ENCODE measurements around the gene ANKRD44. TPM values are rescaled to one million over a fixed set of nuclear protein-coding genes. Genes with fewer than 3 reads are reported as not detected.

Gene ANKRD44
- total RNA-seq, 1 experiment from 2014 or later, result 7.8 TPM

DNA sequence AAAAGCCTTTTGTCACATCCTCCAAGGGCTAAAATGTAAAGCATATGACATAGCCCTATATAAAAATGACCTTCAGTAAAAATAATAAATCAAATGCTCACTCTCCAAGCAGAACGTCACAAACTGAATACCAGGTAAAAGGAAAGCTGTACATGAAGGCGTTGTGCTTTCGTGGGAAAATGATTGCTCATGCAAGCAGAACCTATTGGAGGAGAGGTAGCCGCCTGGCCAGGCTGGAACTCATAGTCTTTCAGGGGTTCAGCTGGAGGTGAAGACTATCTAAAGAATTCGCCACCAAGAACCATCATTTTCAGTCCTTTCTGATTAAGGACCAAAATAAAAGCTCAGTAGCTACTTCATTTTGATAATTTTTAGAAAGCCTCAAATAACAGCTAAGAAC, 44.7 kb downstream of the ANKRD44 start:
- H3K9me3 ChIP-seq (ENCODE audit: control insufficient read depth, insufficient read depth, low read depth, low read length), result no peaks in the 10 kb centered on the region
- H3K4me3 ChIP-seq (ENCODE audit: low read depth in 2 of 2, low read length in 2 of 2), result no peak overlapping the region
- POLR2A ChIA-PET, result no interaction called here
- H3K27me3 ChIP-seq (ENCODE audit: control insufficient read depth, insufficient read depth, low read length), result no peaks in the 10 kb centered on the region
- CTCF ChIA-PET, result no interaction called here
- no peaks in the 10 kb centered on the region for H3K36me3 ChIP-seq (ENCODE audit: control insufficient read depth, insufficient read depth, low read length)
- TF ChIP-seq, protein P1, sequence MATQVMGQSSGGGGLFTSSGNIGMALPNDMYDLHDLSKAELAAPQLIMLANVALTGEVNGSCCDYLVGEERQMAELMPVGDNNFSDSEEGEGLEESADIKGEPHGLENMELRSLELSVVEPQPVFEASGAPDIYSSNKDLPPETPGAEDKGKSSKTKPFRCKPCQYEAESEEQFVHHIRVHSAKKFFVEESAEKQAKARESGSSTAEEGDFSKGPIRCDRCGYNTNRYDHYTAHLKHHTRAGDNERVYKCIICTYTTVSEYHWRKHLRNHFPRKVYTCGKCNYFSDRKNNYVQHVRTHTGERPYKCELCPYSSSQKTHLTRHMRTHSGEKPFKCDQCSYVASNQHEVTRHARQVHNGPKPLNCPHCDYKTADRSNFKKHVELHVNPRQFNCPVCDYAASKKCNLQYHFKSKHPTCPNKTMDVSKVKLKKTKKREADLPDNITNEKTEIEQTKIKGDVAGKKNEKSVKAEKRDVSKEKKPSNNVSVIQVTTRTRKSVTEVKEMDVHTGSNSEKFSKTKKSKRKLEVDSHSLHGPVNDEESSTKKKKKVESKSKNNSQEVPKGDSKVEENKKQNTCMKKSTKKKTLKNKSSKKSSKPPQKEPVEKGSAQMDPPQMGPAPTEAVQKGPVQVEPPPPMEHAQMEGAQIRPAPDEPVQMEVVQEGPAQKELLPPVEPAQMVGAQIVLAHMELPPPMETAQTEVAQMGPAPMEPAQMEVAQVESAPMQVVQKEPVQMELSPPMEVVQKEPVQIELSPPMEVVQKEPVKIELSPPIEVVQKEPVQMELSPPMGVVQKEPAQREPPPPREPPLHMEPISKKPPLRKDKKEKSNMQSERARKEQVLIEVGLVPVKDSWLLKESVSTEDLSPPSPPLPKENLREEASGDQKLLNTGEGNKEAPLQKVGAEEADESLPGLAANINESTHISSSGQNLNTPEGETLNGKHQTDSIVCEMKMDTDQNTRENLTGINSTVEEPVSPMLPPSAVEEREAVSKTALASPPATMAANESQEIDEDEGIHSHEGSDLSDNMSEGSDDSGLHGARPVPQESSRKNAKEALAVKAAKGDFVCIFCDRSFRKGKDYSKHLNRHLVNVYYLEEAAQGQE (IDR thresholded peaks at IDR 0.05; ENCODE audit: insufficient read depth in 1 of 2, low read depth in 2 of 2, low read length in 1 of 2), result no peak
- TF ChIP-seq POLR2AphosphoS5 (IDR thresholded peaks at IDR 0.05; ENCODE audit: low read depth, low read length), result no peak
- TF ChIP-seq SIN3A (IDR thresholded peaks at IDR 0.05; ENCODE audit: borderline replicate concordance, insufficient read depth, low read depth, low read length), result no peak
- TF ChIP-seq TCF7L2 (IDR thresholded peaks at IDR 0.05; ENCODE audit: low read depth, low read length), result no peak
- TF ChIP-seq, protein P2, sequence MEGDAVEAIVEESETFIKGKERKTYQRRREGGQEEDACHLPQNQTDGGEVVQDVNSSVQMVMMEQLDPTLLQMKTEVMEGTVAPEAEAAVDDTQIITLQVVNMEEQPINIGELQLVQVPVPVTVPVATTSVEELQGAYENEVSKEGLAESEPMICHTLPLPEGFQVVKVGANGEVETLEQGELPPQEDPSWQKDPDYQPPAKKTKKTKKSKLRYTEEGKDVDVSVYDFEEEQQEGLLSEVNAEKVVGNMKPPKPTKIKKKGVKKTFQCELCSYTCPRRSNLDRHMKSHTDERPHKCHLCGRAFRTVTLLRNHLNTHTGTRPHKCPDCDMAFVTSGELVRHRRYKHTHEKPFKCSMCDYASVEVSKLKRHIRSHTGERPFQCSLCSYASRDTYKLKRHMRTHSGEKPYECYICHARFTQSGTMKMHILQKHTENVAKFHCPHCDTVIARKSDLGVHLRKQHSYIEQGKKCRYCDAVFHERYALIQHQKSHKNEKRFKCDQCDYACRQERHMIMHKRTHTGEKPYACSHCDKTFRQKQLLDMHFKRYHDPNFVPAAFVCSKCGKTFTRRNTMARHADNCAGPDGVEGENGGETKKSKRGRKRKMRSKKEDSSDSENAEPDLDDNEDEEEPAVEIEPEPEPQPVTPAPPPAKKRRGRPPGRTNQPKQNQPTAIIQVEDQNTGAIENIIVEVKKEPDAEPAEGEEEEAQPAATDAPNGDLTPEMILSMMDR (IDR thresholded peaks at IDR 0.05), result no peak
- intact Hi-C loops (cut with micrococcal nuclease; ENCODE audit: unreplicated experiment) (no loop called here), in situ Hi-C loops (cut with HindIII; ENCODE audit: low pct_unique_long_range_greater_than_20kb, low sequenced_read_pairs) (no loop called here)
- BruUV-seq (replicated peaks), result no TSS peak
- ATAC-seq, result no peak
- H3K27ac ChIP-seq (ENCODE audit: low read length), result no peak overlapping the region
- no peak for DNase-seq (ENCODE audit: low read depth, low spot score)
- no peaks in the 10 kb centered on the region for H3K4me1 ChIP-seq (ENCODE audit: control insufficient read depth, insufficient read depth, low read length)

DNA sequence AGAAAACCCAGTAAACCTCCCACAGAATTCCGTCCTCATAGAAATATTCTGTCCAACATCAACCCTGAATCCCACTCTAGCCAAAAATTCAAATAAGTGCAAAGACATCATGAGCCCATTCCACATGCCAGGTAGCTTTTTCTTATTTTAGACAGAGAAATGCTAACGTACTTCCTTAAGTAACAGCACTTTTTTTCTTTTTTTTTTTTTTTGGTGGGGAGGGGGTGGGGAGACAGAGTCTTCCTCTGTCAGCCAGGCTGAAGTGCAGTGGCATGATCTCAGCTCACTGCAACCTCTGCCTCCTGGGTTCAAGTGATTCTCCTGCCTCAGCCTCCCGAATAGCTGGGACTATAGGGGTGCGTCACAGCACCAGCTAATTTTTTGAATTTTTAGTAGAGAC, 45.5 kb downstream of the ANKRD44 start:
- TF ChIP-seq TCF7L2 (IDR thresholded peaks at IDR 0.05; ENCODE audit: low read depth, low read length) (no peak), SIN3A (IDR thresholded peaks at IDR 0.05; ENCODE audit: borderline replicate concordance, insufficient read depth, low read depth, low read length) (no peak), POLR2AphosphoS5 (IDR thresholded peaks at IDR 0.05; ENCODE audit: low read depth, low read length) (no peak)
- TF ChIP-seq, protein P1 (IDR thresholded peaks at IDR 0.05; ENCODE audit: insufficient read depth in 1 of 2, low read depth in 2 of 2, low read length in 1 of 2), result no peak
- TF ChIP-seq, protein P2 (IDR thresholded peaks at IDR 0.05), result no peak
- H3K4me1 ChIP-seq (ENCODE audit: control insufficient read depth, insufficient read depth, low read length), result no peaks in the 10 kb centered on the region
- intact Hi-C loops (cut with micrococcal nuclease; ENCODE audit: unreplicated experiment) (no loop called here), in situ Hi-C loops (cut with HindIII; ENCODE audit: low pct_unique_long_range_greater_than_20kb, low sequenced_read_pairs) (no loop called here)
- DNase-seq (ENCODE audit: low read depth, low spot score), result no peak
- no peaks in the 10 kb centered on the region for H3K9me3 ChIP-seq (ENCODE audit: control insufficient read depth, insufficient read depth, low read depth, low read length)
- ChIA-PET POLR2A (no interaction called here), CTCF (no interaction called here)
- no peak overlapping the region for H3K27ac ChIP-seq (ENCODE audit: low read length)
- no peaks in the 10 kb centered on the region for H3K36me3 ChIP-seq (ENCODE audit: control insufficient read depth, insufficient read depth, low read length)
- ATAC-seq, result no peak
- no TSS peak for BruUV-seq (replicated peaks)
- no peaks in the 10 kb centered on the region for H3K27me3 ChIP-seq (ENCODE audit: control insufficient read depth, insufficient read depth, low read length)
- H3K4me3 ChIP-seq (ENCODE audit: low read depth in 2 of 2, low read length in 2 of 2), result no peak overlapping the region
